ENCODE results near the gene POTEF. TPM values are rescaled to one million over a fixed set of nuclear protein-coding genes. Genes with fewer than 3 reads are reported as not detected.
"Not testable (repeated sequence)": the region's sequence is repeated elsewhere in the genome, so short reads cannot be mapped to it uniquely, and the experiment has no call there.

POTEF gene
- total RNA-seq, 1 donor from 2014 or later, result 8.4 TPM

GRCh38 chr2:130150181-130151144 lies 21.4 kb upstream of the POTEF start:
- Mint-ChIP-seq H3K36me3 (ENCODE audit: low read depth) (peaks cover 4% of the 10 kb centered on the region), H3K9me3 (ENCODE audit: low read depth) (no peaks in the 10 kb centered on the region), H3K27ac (ENCODE audit: unreplicated experiment) (no peak overlapping the region), H3K4me1 (ENCODE audit: low read depth) (no peaks in the 10 kb centered on the region), H3K27me3 (ENCODE audit: low read depth) (no peaks in the 10 kb centered on the region), H3K4me3 (ENCODE audit: unreplicated experiment) (no peak overlapping the region)
- DNase-seq (ENCODE audit: low spot score), result peak; percentile 83
- TF ChIP-seq, protein P1, sequence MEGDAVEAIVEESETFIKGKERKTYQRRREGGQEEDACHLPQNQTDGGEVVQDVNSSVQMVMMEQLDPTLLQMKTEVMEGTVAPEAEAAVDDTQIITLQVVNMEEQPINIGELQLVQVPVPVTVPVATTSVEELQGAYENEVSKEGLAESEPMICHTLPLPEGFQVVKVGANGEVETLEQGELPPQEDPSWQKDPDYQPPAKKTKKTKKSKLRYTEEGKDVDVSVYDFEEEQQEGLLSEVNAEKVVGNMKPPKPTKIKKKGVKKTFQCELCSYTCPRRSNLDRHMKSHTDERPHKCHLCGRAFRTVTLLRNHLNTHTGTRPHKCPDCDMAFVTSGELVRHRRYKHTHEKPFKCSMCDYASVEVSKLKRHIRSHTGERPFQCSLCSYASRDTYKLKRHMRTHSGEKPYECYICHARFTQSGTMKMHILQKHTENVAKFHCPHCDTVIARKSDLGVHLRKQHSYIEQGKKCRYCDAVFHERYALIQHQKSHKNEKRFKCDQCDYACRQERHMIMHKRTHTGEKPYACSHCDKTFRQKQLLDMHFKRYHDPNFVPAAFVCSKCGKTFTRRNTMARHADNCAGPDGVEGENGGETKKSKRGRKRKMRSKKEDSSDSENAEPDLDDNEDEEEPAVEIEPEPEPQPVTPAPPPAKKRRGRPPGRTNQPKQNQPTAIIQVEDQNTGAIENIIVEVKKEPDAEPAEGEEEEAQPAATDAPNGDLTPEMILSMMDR (IDR thresholded peaks at IDR 0.05), result no peak

DNA sequence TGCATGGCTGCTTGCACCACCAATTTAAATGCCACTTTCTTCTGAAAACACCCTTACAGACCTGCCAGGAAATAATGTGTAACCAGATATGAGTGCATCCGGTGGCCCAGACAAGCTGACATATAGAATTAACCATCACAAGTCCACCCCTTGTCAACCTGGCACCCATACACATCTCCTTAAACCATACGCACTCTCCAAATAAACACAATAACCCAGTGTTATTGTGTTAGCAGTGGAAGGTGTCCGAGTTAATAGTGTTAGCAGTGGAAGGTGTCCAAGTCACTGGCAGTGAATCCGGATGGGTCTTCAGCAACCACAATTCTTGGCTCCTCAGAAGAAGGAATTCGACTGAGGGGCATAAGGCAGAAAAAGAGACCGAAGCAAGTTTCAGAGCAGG lies 19.5 kb upstream of the POTEF start:
- not testable (repeated sequence) for H3K4me3 Mint-ChIP-seq (ENCODE audit: unreplicated experiment); H3K27ac Mint-ChIP-seq (ENCODE audit: unreplicated experiment); H3K9me3 Mint-ChIP-seq (ENCODE audit: low read depth); H3K4me1 Mint-ChIP-seq (ENCODE audit: low read depth); H3K27me3 Mint-ChIP-seq (ENCODE audit: low read depth); H3K36me3 Mint-ChIP-seq (ENCODE audit: low read depth)
- DNase-seq (ENCODE audit: low spot score), result peak; percentile 2

- H3K9me3 Mint-ChIP-seq (ENCODE audit: low read depth); H3K27me3 Mint-ChIP-seq (ENCODE audit: low read depth); DNase-seq (ENCODE audit: low spot score); H3K36me3 Mint-ChIP-seq (ENCODE audit: low read depth): not testable (repeated sequence)
- H3K27ac Mint-ChIP-seq (ENCODE audit: unreplicated experiment), result peak within 1 kb of the TSS; percentile 73
- peak within 1 kb of the TSS; percentile 82 for H3K4me3 Mint-ChIP-seq (ENCODE audit: unreplicated experiment)
- TF ChIP-seq, protein P1 (IDR thresholded peaks at IDR 0.05), result peak; percentile 20
- peaks cover 11% of the 10 kb centered on the region for H3K4me1 Mint-ChIP-seq (ENCODE audit: low read depth)
Observed at GRCh38 chr2:130145006-130145414, 16.0 kb upstream of the POTEF start, which contains the start of gene CCDC74B. CCDC74B (minus strand) TSS chr2:130145112; CDS start chr2:130144996, 116 bp downstream.

DNA sequence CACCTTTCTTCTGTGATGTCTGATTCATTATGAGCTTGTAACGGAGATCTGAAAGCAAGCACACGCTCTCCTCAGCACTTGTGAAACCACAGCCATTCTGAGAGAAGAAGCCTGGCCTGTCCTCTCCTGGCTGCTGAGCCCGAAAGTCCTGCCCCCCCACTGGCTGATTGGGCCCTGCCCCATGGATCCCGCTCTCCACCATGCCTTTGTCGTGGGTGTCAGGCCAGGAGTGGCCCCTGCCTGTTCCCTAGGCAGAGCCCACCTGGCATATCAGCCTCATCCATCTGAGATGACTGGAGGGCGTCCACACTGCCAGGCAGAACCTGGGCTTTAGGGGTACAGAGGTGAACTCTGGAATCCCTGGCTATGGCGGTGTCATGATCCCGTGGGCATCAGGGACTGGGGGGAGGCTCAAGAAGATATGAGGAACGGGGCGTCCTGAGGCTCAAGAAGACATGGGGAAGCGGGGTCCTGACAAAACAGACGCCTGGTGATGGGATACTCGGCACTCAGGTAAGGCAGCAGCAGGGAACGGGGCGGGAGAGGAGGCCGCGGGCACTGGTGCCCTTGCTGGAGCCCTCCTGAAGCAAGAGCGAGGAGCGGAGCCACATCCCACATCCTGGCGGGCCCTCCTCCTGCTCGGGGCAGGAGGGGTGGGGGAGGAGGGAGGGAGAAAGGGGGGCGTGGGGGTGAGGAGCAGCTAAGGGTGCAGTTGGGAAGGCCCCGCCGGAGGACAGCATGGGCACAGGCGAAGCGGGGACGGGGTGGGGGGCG lies 14.4 kb upstream of the POTEF start:
- not testable (repeated sequence) for H3K36me3 Mint-ChIP-seq (ENCODE audit: low read depth); H3K9me3 Mint-ChIP-seq (ENCODE audit: low read depth); H3K27me3 Mint-ChIP-seq (ENCODE audit: low read depth); H3K27ac Mint-ChIP-seq (ENCODE audit: unreplicated experiment)
- DNase-seq (ENCODE audit: low spot score), result peak; percentile 58
- H3K4me1 Mint-ChIP-seq (ENCODE audit: low read depth), result peaks cover 11% of the 10 kb centered on the region
- H3K4me3 Mint-ChIP-seq (ENCODE audit: unreplicated experiment), result peak overlapping the region; percentile 82

DNA sequence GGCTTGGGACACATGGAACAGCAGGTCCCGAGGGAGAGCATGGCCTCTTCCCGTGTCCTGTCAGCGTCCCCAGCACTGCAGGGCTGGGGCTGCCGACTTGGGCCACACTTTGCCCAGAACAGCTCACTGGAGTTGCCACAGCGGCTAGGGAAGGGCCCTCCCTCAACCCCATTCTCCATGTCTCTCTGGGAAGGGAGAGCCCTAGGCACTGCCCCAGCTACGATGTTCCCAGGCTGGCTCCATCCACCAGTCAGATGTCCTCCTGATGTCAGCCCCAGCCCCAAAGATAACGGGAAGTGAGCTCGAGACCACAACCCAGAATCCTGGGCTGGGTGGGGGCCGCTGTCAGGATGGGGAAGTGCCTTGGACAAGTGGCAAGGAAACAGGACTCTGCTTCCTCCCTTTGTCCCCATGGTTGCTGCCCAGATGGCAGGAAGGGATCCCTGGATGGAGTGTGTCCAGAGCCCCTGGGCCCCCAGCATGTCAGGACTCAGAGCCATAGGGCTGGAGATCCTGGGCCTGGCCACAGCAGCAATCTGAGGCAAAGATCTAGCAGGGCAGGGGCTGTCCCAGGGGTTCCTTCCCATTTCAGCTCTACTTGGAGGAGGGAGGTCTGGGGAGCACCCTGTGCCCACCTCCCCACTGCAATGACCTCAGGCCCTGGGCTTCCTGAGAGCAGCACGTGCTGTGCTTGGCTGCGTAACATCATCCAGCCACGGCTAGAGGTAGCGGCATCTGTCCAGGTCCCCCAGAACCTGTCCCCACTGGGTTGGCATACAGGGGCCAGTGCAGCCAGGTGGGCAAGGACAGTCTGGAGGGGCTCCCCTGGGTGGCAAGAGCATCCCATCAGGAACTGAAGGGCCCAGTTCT lies 13.6 kb upstream of the POTEF start:
- peak overlapping the region; percentile 59 for H3K4me3 Mint-ChIP-seq (ENCODE audit: unreplicated experiment)
- H3K27ac Mint-ChIP-seq (ENCODE audit: unreplicated experiment); H3K36me3 Mint-ChIP-seq (ENCODE audit: low read depth); H3K27me3 Mint-ChIP-seq (ENCODE audit: low read depth); H3K9me3 Mint-ChIP-seq (ENCODE audit: low read depth): not testable (repeated sequence)
- H3K4me1 Mint-ChIP-seq (ENCODE audit: low read depth), result peaks cover 11% of the 10 kb centered on the region
- DNase-seq (ENCODE audit: low spot score), result peak; percentile 63

DNA sequence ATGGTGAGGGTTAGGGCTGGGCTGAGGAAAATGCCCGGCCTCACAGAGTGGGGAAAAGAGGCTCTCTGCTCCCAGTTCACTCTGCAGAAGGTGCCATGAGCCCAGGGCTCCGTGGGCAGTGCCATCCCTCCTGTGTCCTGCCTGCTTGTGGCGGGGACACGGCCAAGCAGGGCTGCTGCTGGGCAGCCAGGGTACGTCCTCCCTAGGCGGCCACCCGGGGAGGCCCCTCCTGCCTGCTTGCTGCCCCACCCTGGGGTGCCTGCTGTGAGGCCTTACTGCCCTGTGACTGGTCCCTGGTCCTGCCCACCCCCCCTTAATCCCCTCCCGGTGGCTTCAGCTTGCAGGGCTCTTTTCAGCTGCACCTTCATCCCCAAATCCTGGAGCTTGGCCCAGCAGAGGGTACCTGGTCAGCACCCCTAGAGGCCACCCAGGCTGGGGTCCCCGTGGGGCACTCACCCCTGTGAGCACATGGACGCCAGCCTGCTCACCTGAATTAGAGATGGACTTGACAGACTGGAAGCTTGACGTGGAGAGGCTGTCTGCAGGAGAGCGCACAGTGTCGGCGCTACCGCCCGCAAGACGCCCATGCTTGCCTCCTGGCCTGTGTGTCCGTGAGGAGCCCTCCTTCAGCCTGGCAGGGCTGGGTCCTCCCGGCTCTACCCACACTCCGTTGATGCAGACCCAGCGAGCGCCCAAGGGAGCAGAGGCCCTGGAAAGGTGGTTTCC lies 12.8 kb upstream of the POTEF start:
- H3K9me3 Mint-ChIP-seq (ENCODE audit: low read depth); H3K4me3 Mint-ChIP-seq (ENCODE audit: unreplicated experiment); H3K27me3 Mint-ChIP-seq (ENCODE audit: low read depth); H3K36me3 Mint-ChIP-seq (ENCODE audit: low read depth); H3K27ac Mint-ChIP-seq (ENCODE audit: unreplicated experiment): not testable (repeated sequence)
- peaks cover 11% of the 10 kb centered on the region for H3K4me1 Mint-ChIP-seq (ENCODE audit: low read depth)
- peak; percentile 77 for DNase-seq (ENCODE audit: low spot score)

GRCh38 chr2:130141002-130141401 lies 12.0 kb upstream of the POTEF start:
- H3K36me3 Mint-ChIP-seq (ENCODE audit: low read depth), result not testable (repeated sequence)

DNA sequence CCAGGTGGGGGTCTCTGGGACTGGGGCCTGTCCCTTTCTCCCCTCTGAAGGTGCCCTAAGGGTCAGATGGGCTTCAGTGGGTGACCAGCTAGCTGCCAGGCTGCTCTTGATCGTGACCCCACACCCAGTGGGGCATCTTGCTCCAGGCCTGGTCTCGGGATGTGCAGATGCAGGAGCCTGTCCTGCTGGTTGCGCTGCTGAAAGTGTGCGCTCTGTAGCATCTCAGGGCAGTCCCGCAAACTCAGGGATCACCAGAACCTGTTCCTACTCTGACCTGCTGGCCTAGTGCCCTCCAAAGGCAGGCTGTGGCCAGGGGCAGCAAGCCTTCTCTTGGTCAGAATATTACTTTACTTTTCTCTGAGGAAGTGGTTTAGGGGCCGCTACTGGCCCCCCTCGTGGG lies 11.5 kb upstream of the POTEF start:
- not testable (repeated sequence) for H3K9me3 Mint-ChIP-seq (ENCODE audit: low read depth); H3K4me3 Mint-ChIP-seq (ENCODE audit: unreplicated experiment); H3K27ac Mint-ChIP-seq (ENCODE audit: unreplicated experiment); H3K36me3 Mint-ChIP-seq (ENCODE audit: low read depth); H3K27me3 Mint-ChIP-seq (ENCODE audit: low read depth)
- peaks cover 11% of the 10 kb centered on the region for H3K4me1 Mint-ChIP-seq (ENCODE audit: low read depth)
- DNase-seq (ENCODE audit: low spot score), result peak; percentile 50

More at GRCh38 chr2:130141002-130141401, 12.0 kb upstream of the POTEF start:
- DNase-seq (ENCODE audit: low spot score), result peak; percentile 46
- not testable (repeated sequence) for H3K9me3 Mint-ChIP-seq (ENCODE audit: low read depth); H3K4me3 Mint-ChIP-seq (ENCODE audit: unreplicated experiment); H3K27me3 Mint-ChIP-seq (ENCODE audit: low read depth); H3K27ac Mint-ChIP-seq (ENCODE audit: unreplicated experiment)
- peaks cover 11% of the 10 kb centered on the region for H3K4me1 Mint-ChIP-seq (ENCODE audit: low read depth)

GRCh38 chr2:130139331-130140280 lies 10.6 kb upstream of the POTEF start:
- H3K4me3 Mint-ChIP-seq (ENCODE audit: unreplicated experiment); H3K27ac Mint-ChIP-seq (ENCODE audit: unreplicated experiment); H3K27me3 Mint-ChIP-seq (ENCODE audit: low read depth); H3K9me3 Mint-ChIP-seq (ENCODE audit: low read depth); H3K36me3 Mint-ChIP-seq (ENCODE audit: low read depth); H3K4me1 Mint-ChIP-seq (ENCODE audit: low read depth): not testable (repeated sequence)
- peak; percentile 56 for DNase-seq (ENCODE audit: low spot score)

Measured in chondrocyte (in vitro differentiated cells).